ENCODE results near the gene LINC00237. TPM values are rescaled to one million over a fixed set of nuclear protein-coding genes. Genes with fewer than 3 reads are reported as not detected.
A peak's percentile ranks its signal among the peaks of the same experiment; 100 is the strongest.

The LINC00237 gene
- total RNA-seq, 2 donors from 2014 or later = 0.41 to 0.49 TPM

- H3K36me3 Mint-ChIP-seq (ENCODE audit: insufficient read depth in 2 of 2) = no peaks in the 10 kb centered on the region
- no peaks in the 10 kb centered on the region for H3K4me1 Mint-ChIP-seq (ENCODE audit: low read depth)
- peaks cover 31% of the 10 kb centered on the region for H3K27me3 Mint-ChIP-seq (ENCODE audit: low read depth)
- H3K4me3 Mint-ChIP-seq = no peak overlapping the region
- H3K9me3 Mint-ChIP-seq = no peaks in the 10 kb centered on the region
- ATAC-seq (replicated peaks in 1 of 2) (no peak), DNase-seq (no peak)
- H3K27ac Mint-ChIP-seq = no peak overlapping the region
Measured at GRCh38 chr20:21117521-21117920, 11.4 kb upstream of the LINC00237 start.

GRCh38 chr20:21114584-21114983, 8.4 kb upstream of the LINC00237 start:
- DNase-seq = no peak
- Mint-ChIP-seq H3K27me3 (ENCODE audit: low read depth) (peaks cover 46% of the 10 kb centered on the region), H3K27ac (no peak overlapping the region), H3K4me1 (ENCODE audit: low read depth) (no peaks in the 10 kb centered on the region), H3K9me3 (no peaks in the 10 kb centered on the region), H3K4me3 (no peak overlapping the region), H3K36me3 (ENCODE audit: insufficient read depth in 2 of 2) (no peaks in the 10 kb centered on the region)
- no peak for ATAC-seq (replicated peaks in 1 of 2)

- Mint-ChIP-seq H3K27me3 (ENCODE audit: low read depth) (peaks cover 44% of the 10 kb centered on the region), H3K9me3 (no peaks in the 10 kb centered on the region), H3K4me3 (no peak overlapping the region), H3K4me1 (ENCODE audit: low read depth) (no peaks in the 10 kb centered on the region), H3K27ac (no peak overlapping the region), H3K36me3 (ENCODE audit: insufficient read depth in 2 of 2) (no peaks in the 10 kb centered on the region)
- ATAC-seq (replicated peaks in 1 of 2) (no peak), DNase-seq (no peak)
Measured at GRCh38 chr20:21113697-21114096, 7.5 kb upstream of the LINC00237 start.

GRCh38 chr20:21111416-21111815, 5.3 kb upstream of the LINC00237 start:
- H3K4me1 Mint-ChIP-seq (ENCODE audit: low read depth) = no peaks in the 10 kb centered on the region
- peaks cover 50% of the 10 kb centered on the region for H3K27me3 Mint-ChIP-seq (ENCODE audit: low read depth)
- DNase-seq (no peak), ATAC-seq (replicated peaks in 1 of 2) (no peak)
- H3K36me3 Mint-ChIP-seq (ENCODE audit: insufficient read depth in 2 of 2) = no peaks in the 10 kb centered on the region
- H3K27ac Mint-ChIP-seq = no peak overlapping the region
- no peaks in the 10 kb centered on the region for H3K9me3 Mint-ChIP-seq
- H3K4me3 Mint-ChIP-seq = no peak overlapping the region

GRCh38 chr20:21110811-21111210, 4.7 kb upstream of the LINC00237 start:
- Mint-ChIP-seq H3K36me3 (ENCODE audit: insufficient read depth in 2 of 2) (no peaks in the 10 kb centered on the region), H3K27me3 (ENCODE audit: low read depth) (peaks cover 56% of the 10 kb centered on the region), H3K27ac (no peak overlapping the region), H3K4me1 (ENCODE audit: low read depth) (no peaks in the 10 kb centered on the region), H3K9me3 (no peaks in the 10 kb centered on the region), H3K4me3 (no peak overlapping the region)
- ATAC-seq (replicated peaks in 1 of 2) (no peak), DNase-seq (no peak)

- no peak overlapping the region for H3K27ac Mint-ChIP-seq
- no peaks in the 10 kb centered on the region for H3K36me3 Mint-ChIP-seq (ENCODE audit: insufficient read depth in 2 of 2)
- H3K27me3 Mint-ChIP-seq (ENCODE audit: low read depth) = peaks cover 59% of the 10 kb centered on the region
- ATAC-seq (replicated peaks in 1 of 2) (no peak), DNase-seq (no peak)
- no peak overlapping the region for H3K4me3 Mint-ChIP-seq
- H3K4me1 Mint-ChIP-seq (ENCODE audit: low read depth) = peaks cover 4% of the 10 kb centered on the region
- no peaks in the 10 kb centered on the region for H3K9me3 Mint-ChIP-seq
Measured at GRCh38 chr20:21109144-21109543, 3.0 kb upstream of the LINC00237 start.

GRCh38 chr20:21105429-21106170, 558 bp downstream of the LINC00237 start:
- peaks cover 81% of the 10 kb centered on the region for H3K27me3 Mint-ChIP-seq (ENCODE audit: low read depth)
- peak overlapping the region; percentile 64 to 71 for H3K4me3 Mint-ChIP-seq
- no peaks in the 10 kb centered on the region for H3K36me3 Mint-ChIP-seq (ENCODE audit: insufficient read depth in 2 of 2)
- no peak for ATAC-seq (replicated peaks in 1 of 2)
- H3K27ac Mint-ChIP-seq = no peak overlapping the region
- peak in 1 of 2 donors; percentile 26 for DNase-seq
- peaks cover 28% of the 10 kb centered on the region for H3K4me1 Mint-ChIP-seq (ENCODE audit: low read depth)
- no peaks in the 10 kb centered on the region for H3K9me3 Mint-ChIP-seq

- H3K36me3 Mint-ChIP-seq (ENCODE audit: insufficient read depth in 2 of 2) = no peaks in the 10 kb centered on the region
- H3K27ac Mint-ChIP-seq = no peak overlapping the region
- H3K4me3 Mint-ChIP-seq = peak overlapping the region; percentile 43 to 71
- peaks cover 79% of the 10 kb centered on the region for H3K27me3 Mint-ChIP-seq (ENCODE audit: low read depth)
- H3K9me3 Mint-ChIP-seq = no peaks in the 10 kb centered on the region
- peaks cover 31% of the 10 kb centered on the region for H3K4me1 Mint-ChIP-seq (ENCODE audit: low read depth)
- DNase-seq = no peak
- ATAC-seq (replicated peaks in 1 of 2) = no peak
Measured at GRCh38 chr20:21104921-21105320, 1.2 kb downstream of the LINC00237 start.

- no peak for ATAC-seq (replicated peaks in 1 of 2)
- Mint-ChIP-seq H3K4me3 (peak overlapping the region; percentile 12 to 43), H3K27me3 (ENCODE audit: low read depth) (peaks cover 81% of the 10 kb centered on the region), H3K4me1 (ENCODE audit: low read depth) (peaks cover 31% of the 10 kb centered on the region), H3K9me3 (no peaks in the 10 kb centered on the region), H3K27ac (no peak overlapping the region), H3K36me3 (ENCODE audit: insufficient read depth in 2 of 2) (no peaks in the 10 kb centered on the region)
- no peak for DNase-seq
Measured at GRCh38 chr20:21104466-21104761, 1.7 kb downstream of the LINC00237 start.

- DNase-seq = peak in 1 of 2 donors; percentile 15
- Mint-ChIP-seq H3K4me3 (peak overlapping the region; percentile 92 to 98), H3K9me3 (no peaks in the 10 kb centered on the region), H3K27me3 (ENCODE audit: low read depth) (peaks cover 85% of the 10 kb centered on the region), H3K4me1 (ENCODE audit: low read depth) (peaks cover 37% of the 10 kb centered on the region), H3K36me3 (ENCODE audit: insufficient read depth in 2 of 2) (no peaks in the 10 kb centered on the region), H3K27ac (no peak overlapping the region)
- ATAC-seq (replicated peaks in 1 of 2) = no peak
Measured at GRCh38 chr20:21103582-21104465, 2.3 kb downstream of the LINC00237 start.

GRCh38 chr20:21102603-21103311, 3.4 kb downstream of the LINC00237 start:
- DNase-seq = peak; percentile 49 to 61
- peaks cover 40% of the 10 kb centered on the region for H3K4me1 Mint-ChIP-seq (ENCODE audit: low read depth)

GRCh38 chr20:21101932-21102575, 4.1 kb downstream of the LINC00237 start:
- Mint-ChIP-seq H3K36me3 (ENCODE audit: insufficient read depth in 2 of 2) (no peaks in the 10 kb centered on the region), H3K9me3 (no peaks in the 10 kb centered on the region), H3K27ac (no peak overlapping the region), H3K27me3 (ENCODE audit: low read depth) (peaks cover 87% of the 10 kb centered on the region), H3K4me1 (ENCODE audit: low read depth) (peaks cover 40% of the 10 kb centered on the region), H3K4me3 (peak overlapping the region; percentile 92 to 98)
- ATAC-seq (replicated peaks in 1 of 2) (peak in 1 of 2 donors; percentile 25), DNase-seq (peak; percentile 24 to 31)

More at GRCh38 chr20:21102603-21103311, 3.4 kb downstream of the LINC00237 start:
- Mint-ChIP-seq H3K4me3 (peak overlapping the region; percentile 92 to 98), H3K9me3 (no peaks in the 10 kb centered on the region), H3K27ac (peak overlapping the region; percentile 67), H3K27me3 (ENCODE audit: low read depth) (peaks cover 87% of the 10 kb centered on the region), H3K36me3 (ENCODE audit: insufficient read depth in 2 of 2) (no peaks in the 10 kb centered on the region)
- ATAC-seq (replicated peaks in 1 of 2) = peak; percentile 46 to 53
